Left ventricle myocardium inferior (tissue), 1 donor: ENCODE measurements around the gene CD200R1L. TPM values are rescaled to one million over a fixed set of nuclear protein-coding genes. Genes with fewer than 3 reads are reported as not detected.

Source experiments
- DNase-seq: peaks from one replicate; pipeline ENCODE4 v3.0.0-alpha.2; 2020
- H3K27ac ChIP-seq: fragments of 200-600 bp; replicated peaks from 2 replicates; pipeline ENCODE4 v1.8.0; 2021
- H3K27me3 ChIP-seq: fragments of 200-600 bp; 2 replicates; pipeline ENCODE4 v1.8.0; 2021; ENCODE audit warnings: low read depth
- H3K36me3 ChIP-seq: fragments of 200-600 bp; 2 replicates; pipeline ENCODE4 v1.8.0; 2021
- H3K4me1 ChIP-seq: fragments of 200-600 bp; 2 replicates; pipeline ENCODE4 v1.8.0; 2021
- H3K4me3 ChIP-seq: fragments of 200-600 bp; 2 replicates; pipeline ENCODE4 v1.8.0; 2021; ENCODE audit warnings: mild to moderate bottlenecking, moderate library complexity
- H3K9me3 ChIP-seq: fragments of 200-600 bp; replicated peaks from 2 replicates; pipeline ENCODE4 v1.8.0; 2021
- CTCF ChIP-seq: fragments of 200-600 bp; IDR thresholded peaks from 2 replicates; pipeline ENCODE4 v1.8.0; 2021; ENCODE audit warnings: antibody characterized with exemption, mild to moderate bottlenecking, borderline replicate concordance
- intact Hi-C: fragments of 100-400 bp; cut with micrococcal nuclease; formaldehyde crosslinking; loops from one replicate; pipeline ENCODE4 v1.11.0; 2022
- total RNA-seq: library from RNA; stranded (reverse); fragmentation: NEBNext Ultra II Directional; extraction: Animal tissue kit (Norgen Biotek cat#: 25700); gene quantifications from one replicate; pipeline ENCODE4 v1.2.1, GENCODE V29; 2021
- donor health status: DM: no; HTN: yes; CAD: no; lungs with severe emphysema.

CD200R1L gene
- total RNA-seq, 1 donor from 2014 or later: not detected

GRCh38 chr3:112848196-112848595 is 1.5 kb upstream of the CD200R1L start:
- DNase-seq: no peak
- H3K4me3 ChIP-seq: no peak overlapping the region
- no peaks in the 10 kb centered on the region for H3K36me3 ChIP-seq
- H3K27me3 ChIP-seq: no peaks in the 10 kb centered on the region
- H3K4me1 ChIP-seq: no peaks in the 10 kb centered on the region
- peaks cover 40% of the 10 kb centered on the region for H3K9me3 ChIP-seq
- intact Hi-C loops: no loop called here
- no peak for TF ChIP-seq CTCF
- H3K27ac ChIP-seq: no peak overlapping the region

GRCh38 chr3:112847692-112848091 is 1.0 kb upstream of the CD200R1L start:
- no peaks in the 10 kb centered on the region for H3K27me3 ChIP-seq
- no peak overlapping the region for H3K4me3 ChIP-seq
- peaks cover 40% of the 10 kb centered on the region for H3K9me3 ChIP-seq
- H3K36me3 ChIP-seq: no peaks in the 10 kb centered on the region
- no peak overlapping the region for H3K27ac ChIP-seq
- intact Hi-C loops: no loop called here
- no peaks in the 10 kb centered on the region for H3K4me1 ChIP-seq
- no peak for TF ChIP-seq CTCF
- DNase-seq: no peak

- no peaks in the 10 kb centered on the region for H3K4me1 ChIP-seq
- DNase-seq: no peak
- no peak overlapping the region for H3K27ac ChIP-seq
- no peaks in the 10 kb centered on the region for H3K27me3 ChIP-seq
- H3K36me3 ChIP-seq: no peaks in the 10 kb centered on the region
- no peak for TF ChIP-seq CTCF
- no peak overlapping the region for H3K4me3 ChIP-seq
- H3K9me3 ChIP-seq: peaks cover 29% of the 10 kb centered on the region
- intact Hi-C loops: no loop called here
Measured at GRCh38 chr3:112845772-112846171, 892 bp downstream of the CD200R1L start.

DNA sequence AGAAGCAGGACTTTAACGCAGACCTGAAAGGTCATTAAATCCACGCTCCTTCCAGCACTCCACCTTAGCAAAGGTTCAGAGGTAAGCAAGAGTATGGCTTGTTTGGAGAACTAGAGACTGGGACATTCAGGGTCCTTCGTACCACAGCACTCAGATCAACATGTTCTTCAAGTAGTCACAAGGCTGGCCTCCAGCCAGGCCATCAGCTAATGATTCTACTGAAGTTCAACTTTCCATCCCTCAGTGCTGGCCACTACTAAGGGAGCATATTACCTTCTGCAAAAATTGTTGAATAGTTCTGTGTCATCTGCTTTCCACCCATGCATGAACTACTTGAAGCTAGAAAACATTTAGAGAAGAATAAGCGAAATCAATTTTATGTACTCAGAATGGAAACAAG is 17.6 kb downstream of the CD200R1L start:
- intact Hi-C loops: no loop called here
- Histone ChIP-seq H3K27me3 (no peaks in the 10 kb centered on the region), H3K4me3 (no peak overlapping the region), H3K4me1 (no peaks in the 10 kb centered on the region), H3K9me3 (no peaks in the 10 kb centered on the region), H3K27ac (no peak overlapping the region), H3K36me3 (no peaks in the 10 kb centered on the region)
- TF ChIP-seq CTCF: no peak
- DNase-seq: no peak

DNA sequence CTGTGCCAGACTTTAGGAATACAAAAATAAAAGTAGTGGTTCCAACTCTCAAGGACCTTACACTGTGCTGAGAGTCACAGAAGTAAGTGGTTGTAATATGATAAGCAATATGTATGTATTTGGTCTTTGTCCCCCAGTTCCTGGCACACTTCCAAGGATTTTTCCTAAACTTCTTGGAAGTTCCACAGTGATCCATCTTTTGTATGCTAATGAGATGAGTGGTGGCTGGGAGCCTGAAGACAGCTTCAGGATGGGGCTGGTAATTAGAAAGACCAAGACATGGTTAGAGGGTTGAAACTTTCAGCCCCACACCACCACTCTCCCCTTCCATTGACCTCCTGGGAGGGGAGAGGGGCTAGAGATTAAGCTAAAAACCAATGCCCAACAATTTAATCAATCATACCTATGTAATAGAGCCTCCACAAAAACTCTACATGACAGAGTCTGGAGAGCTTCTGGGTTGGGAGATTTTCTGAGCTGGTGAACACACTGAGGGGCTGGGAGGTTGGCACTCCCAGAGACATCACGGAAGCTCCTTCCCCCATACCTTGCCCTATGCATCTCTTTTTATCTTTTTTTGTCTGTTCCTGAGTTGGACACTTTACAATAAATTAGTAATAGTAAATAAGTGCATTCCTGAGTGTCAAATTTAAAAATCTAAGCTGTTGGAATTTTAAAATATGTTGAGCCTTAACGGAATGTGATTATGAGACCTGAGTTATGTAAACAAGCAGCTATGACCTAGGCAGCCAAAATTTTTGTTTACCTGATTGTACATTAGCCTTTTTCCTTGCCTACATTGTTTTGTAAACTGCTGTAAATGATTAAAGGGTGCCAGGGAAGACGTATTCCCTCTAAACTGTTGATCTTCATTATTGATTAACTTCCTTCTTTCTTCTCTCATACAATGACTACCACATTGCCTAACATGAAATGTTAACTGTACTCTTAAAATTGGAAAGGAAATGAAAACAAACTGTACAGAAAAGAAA is 24.3 kb downstream of the CD200R1L start:
- H3K36me3 ChIP-seq: no peaks in the 10 kb centered on the region
- DNase-seq: no peak
- no peak for TF ChIP-seq CTCF
- H3K27ac ChIP-seq: no peak overlapping the region
- no peaks in the 10 kb centered on the region for H3K4me1 ChIP-seq
- H3K9me3 ChIP-seq: no peaks in the 10 kb centered on the region
- intact Hi-C loops: no loop called here
- H3K4me3 ChIP-seq: no peak overlapping the region
- H3K27me3 ChIP-seq: no peaks in the 10 kb centered on the region
